D341Med (cell line): Measurements from ENCODE around the gene ZBTB44.
"Not testable (repeated sequence)": the region's sequence is repeated elsewhere in the genome, so short reads cannot be mapped to it uniquely, and the experiment has no call there.

Experiments
- DNase-seq: peaks from one replicate; pipeline ENCODE4 v3.0.0; 2012; ENCODE audit warnings: low spot score

The ZBTB44 gene

GRCh38 chr11:130313383-130314183, 1.1 kb downstream of the ZBTB44 start:
- DNase-seq, result no peak

- no peak for DNase-seq
Observed at GRCh38 chr11:130312046-130312445, 2.7 kb downstream of the ZBTB44 start.

- DNase-seq, result no peak
Observed at GRCh38 chr11:130310622-130311021, 4.1 kb downstream of the ZBTB44 start.

DNA sequence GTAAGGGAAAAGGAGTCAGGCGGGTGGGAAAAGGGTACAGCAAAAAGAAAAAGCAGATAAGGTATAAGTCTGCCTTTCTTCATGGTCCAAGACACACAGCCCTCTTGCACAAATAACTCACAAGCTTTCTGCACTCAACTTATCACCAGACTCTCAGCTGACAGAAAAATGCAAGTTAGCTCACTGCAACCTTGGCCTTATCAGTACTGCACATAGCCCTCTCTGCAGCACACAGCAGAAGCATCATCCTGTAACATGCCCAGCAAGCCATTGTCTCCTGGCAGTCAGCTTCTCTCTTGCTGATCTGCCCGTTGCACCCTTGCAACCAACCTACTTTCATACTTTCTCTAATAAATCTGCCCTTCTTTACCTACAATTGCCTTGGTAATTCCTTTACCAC, 5.8 kb downstream of the ZBTB44 start:
- DNase-seq, result no peak

DNA sequence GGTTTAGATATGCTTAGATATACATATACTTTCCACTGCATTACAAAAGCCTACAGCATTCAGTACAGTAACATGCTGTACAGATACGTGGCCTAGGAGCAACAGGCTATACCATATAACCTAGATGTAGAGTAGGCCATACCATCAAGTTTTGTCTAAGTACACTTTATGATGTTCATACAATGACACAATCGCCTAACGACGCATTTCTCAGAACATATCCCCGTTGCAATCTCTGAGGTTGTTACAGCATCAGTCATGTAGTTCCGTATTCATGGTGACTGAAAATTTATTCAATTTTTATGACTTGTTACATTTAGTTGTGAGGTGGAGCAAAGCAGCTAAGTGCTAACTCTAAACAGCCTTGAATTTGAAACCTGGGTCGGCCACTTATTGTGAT, 6.7 kb downstream of the ZBTB44 start:
- no peak for DNase-seq

- DNase-seq, result no peak
Observed at GRCh38 chr11:130304651-130305050, 10.1 kb downstream of the ZBTB44 start.

DNA sequence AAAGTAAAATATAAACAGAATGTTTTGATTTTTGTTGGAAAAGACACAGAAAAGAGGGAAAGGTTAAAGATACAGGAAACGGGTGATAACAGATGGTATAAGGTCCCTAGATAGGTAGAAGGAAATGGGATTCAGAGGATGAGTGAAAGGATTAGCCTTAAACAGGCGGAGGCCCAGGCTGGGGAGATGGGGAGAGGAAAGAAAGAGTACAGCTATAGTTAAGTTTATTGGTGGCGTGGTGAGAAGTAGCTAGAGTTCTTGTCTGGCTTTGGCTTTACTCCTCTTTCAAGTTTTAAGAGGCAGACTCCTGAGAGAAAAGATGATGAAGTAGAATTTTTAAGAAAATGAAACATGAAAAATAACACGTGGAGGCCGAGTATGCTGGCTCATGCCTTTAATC, 13.7 kb downstream of the ZBTB44 start:
- peak; percentile 53 for DNase-seq

DNA sequence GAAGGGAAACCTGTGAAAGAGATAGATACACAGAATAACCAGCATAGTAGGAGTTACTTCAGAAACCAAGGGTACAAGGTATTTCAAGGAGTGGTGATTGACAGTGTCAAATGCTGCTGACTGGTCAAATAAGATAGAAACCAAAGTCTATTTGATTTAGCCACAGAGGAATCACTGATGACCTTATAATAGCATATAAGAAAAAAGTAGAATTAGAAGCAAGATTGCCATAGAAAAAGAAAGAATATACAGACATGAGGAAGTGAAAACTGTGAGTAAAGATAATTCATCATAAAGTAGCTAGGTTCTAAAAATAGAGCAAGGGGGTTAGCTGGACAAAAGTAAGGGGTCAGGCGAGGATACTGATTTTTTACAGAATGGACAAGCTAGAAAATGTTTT, 14.2 kb downstream of the ZBTB44 start:
- DNase-seq, result no peak

GRCh38 chr11:130299978-130300377, 14.7 kb downstream of the ZBTB44 start:
- no peak for DNase-seq

GRCh38 chr11:130295657-130296056, 19.1 kb downstream of the ZBTB44 start:
- no peak for DNase-seq

DNA sequence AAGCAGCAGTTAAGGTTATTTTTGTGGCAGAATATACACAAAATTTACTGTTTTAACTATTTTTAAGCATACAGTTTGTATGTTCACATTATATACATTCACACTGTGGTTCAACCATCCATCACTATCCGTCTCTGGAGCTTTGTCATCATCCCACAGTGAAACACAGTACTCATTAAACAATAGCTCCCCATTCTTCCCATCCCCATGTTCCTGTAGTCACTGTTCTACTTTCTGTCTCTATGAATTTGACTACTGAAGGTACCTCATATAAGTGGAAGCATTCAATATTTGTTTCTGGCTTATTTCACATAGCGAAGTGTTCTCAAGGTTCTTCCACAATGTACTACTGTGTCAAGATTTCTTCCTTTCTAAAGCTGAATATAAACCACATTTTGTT, 32.6 kb downstream of the ZBTB44 start:
- DNase-seq, result no peak

GRCh38 chr11:130281341-130281740, 33.4 kb downstream of the ZBTB44 start:
- not testable (repeated sequence) for DNase-seq

- no peak for DNase-seq
Observed at GRCh38 chr11:130279989-130280388, 34.7 kb downstream of the ZBTB44 start.

DNA sequence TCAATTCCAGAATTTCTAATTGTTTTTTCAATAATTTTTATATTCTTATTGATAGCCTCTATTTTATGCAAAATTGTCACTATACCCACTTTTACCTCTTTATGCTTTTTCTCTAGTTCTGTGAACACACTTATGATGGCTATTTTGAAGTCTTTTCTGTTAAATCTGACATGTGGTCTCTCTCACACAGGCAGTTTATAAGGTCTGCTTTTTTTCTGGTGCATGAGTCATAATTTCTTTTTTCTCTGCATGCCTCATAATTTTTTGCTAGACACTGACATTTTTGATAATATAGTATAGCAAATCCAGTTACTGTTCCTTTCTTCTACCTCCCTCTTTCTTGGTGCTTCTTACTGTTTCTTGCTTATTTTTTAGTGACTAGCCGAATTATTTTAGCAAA, 36.0 kb downstream of the ZBTB44 start:
- DNase-seq, result no peak

- no peak for DNase-seq
Observed at GRCh38 chr11:130278151-130278550, 36.6 kb downstream of the ZBTB44 start.

DNA sequence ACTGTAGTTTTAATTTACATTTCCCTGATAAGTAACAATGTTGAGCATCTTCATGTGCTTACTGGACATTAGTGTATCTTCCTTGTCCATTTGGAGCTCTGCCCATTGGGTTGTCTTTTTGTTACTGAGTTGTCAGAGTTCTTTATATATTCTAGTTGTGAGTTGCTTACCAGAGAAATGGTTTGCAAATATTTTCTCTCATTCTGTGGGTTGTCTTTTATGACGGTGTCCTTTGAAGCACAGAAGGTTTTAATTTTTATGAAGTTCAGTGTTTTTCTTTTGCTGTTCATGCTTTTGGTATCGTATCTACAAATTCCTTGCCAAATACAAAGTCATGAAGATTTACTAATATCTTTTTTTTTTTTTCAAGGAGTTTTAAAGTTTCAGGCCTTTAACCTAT, 42.4 kb downstream of the ZBTB44 start:
- no peak for DNase-seq

GRCh38 chr11:130269326-130269943, 45.3 kb downstream of the ZBTB44 start:
- DNase-seq, result no peak

- no peak for DNase-seq
Observed at GRCh38 chr11:130263351-130263750, 51.4 kb downstream of the ZBTB44 start.

DNA sequence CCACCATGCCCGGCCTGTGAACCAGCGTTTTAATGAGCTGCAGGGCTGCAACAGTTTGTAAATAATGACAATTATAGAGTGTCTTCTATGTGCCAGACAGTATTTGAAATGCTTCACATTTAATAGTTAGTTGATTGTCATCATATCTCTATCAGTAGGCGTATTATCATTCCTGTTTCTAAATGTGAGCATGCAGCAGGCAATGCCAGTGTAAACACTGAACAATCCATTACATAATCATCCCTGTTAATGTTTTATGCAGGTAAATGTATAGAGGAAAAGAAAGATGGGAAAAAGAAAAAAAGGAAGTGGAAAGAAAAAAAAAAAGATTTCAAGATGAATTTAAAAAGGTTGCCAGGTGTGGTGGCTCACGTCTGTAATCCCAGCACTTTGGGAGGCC, 52.3 kb downstream of the ZBTB44 start:
- DNase-seq, result no peak

GRCh38 chr11:130261571-130261970, 53.1 kb downstream of the ZBTB44 start:
- no peak for DNase-seq

DNA sequence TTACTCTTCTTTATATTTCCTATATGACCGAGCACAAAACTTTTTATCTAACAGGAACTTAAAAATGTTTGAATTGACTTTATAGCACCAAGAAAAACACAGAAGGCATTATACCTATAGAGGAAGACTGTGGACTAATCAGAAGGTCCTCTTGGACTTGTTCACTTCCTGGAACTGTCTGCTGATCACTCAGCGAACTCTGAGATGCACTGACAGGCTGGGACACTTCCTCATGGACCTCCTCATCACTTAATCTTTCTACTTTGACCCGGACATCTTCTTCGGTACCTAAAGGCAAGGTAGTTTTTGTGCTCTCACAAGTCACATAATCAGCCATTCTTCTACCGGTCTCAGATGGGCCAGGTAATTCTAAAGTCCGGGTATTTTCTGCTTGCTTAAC, 54.0 kb downstream of the ZBTB44 start:
- no peak for DNase-seq

- no peak for DNase-seq
Observed at GRCh38 chr11:130260080-130260627, 54.6 kb downstream of the ZBTB44 start.

DNA sequence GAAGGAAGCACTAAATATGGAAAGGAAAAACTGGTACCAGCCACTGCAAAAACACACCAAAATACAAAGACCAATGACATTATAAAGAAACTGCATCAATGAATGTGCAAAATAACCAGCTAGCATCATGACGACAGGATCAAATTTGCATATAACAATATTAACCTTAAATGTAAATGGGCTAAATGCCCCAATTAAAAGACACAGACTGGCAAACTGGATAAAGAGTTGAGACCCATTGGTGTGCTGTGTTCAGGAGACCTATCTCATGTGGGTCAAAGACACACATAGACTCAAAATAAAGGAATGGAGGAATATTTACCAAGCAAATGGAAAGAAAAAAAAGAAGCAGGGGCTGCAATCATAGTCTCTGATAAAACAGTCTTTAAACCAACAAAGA, 63.0 kb downstream of the ZBTB44 start:
- not testable (repeated sequence) for DNase-seq

GRCh38 chr11:130249929-130250328, 64.8 kb downstream of the ZBTB44 start:
- DNase-seq, result not testable (repeated sequence)
